Measurements from ENCODE around the gene ZRANB3.

GRCh38 chr2:135226961-135227360 is 304.1 kb downstream of the ZRANB3 start:
- no peak for TF ChIP-seq SUZ12 (IDR thresholded peaks at IDR 0.05)
- no peak for TF ChIP-seq ELF4 (IDR thresholded peaks at IDR 0.05)
- TF ChIP-seq ARNT (IDR thresholded peaks at IDR 0.05): no peak
- TF ChIP-seq FOXA1 (IDR thresholded peaks at IDR 0.05): no peak
- TF ChIP-seq FOXK2 (IDR thresholded peaks at IDR 0.05): no peak
- no peak for TF ChIP-seq L3MBTL2 (conservative IDR thresholded peaks at IDR 0.05)
- no peak for TF ChIP-seq SP1 (IDR thresholded peaks at IDR 0.05)
- no peak for TF ChIP-seq ZNF384 (IDR thresholded peaks at IDR 0.05)
- no peak for TF ChIP-seq TARDBP (IDR thresholded peaks at IDR 0.05)
- no peak for TF ChIP-seq LEF1 (IDR thresholded peaks at IDR 0.05; ENCODE audit: borderline replicate concordance)
- no peak for TF ChIP-seq FOXM1 (IDR thresholded peaks at IDR 0.05; ENCODE audit: borderline replicate concordance)
- TF ChIP-seq PKNOX1 (IDR thresholded peaks at IDR 0.05): no peak
- TF ChIP-seq CTBP1 (IDR thresholded peaks at IDR 0.05; ENCODE audit: borderline replicate concordance): no peak

Measured in HEK293T (cell line).